Activated T-helper 1 cell treated with Interleukin-2 at 50 U/mL for 16 hours (primary cell): ENCODE results near the gene SYNGR3.

Experiments used
- DNase-seq: peaks from one replicate; pipeline ENCODE4 v3.0.0-alpha.2; 2020; ENCODE audit warnings: low read depth

The SYNGR3 gene

GRCh38 chr16:2042171-2042985 is 52.6 kb downstream of the SYNGR3 start:
- no peak for DNase-seq

- DNase-seq: no peak
These were observed 53.4 kb downstream of the SYNGR3 start for GRCh38 chr16:2042986-2043666.
